Measurements from ENCODE around the gene OR5D13.
A peak's percentile ranks its signal among the peaks of the same experiment; 100 is the strongest.

The OR5D13 gene

GRCh38 chr11:55773138-55773537, at the start of gene OR5D13:
Gene OR5D13, plus strand, starts transcription at chr11:55773438. Its CDS starts 0 bp downstream, at chr11:55773438.
- DNase-seq = no peak

GRCh38 chr11:55726715-55727324, 46.4 kb upstream of the OR5D13 start:
- DNase-seq = peak; percentile 3

DNA sequence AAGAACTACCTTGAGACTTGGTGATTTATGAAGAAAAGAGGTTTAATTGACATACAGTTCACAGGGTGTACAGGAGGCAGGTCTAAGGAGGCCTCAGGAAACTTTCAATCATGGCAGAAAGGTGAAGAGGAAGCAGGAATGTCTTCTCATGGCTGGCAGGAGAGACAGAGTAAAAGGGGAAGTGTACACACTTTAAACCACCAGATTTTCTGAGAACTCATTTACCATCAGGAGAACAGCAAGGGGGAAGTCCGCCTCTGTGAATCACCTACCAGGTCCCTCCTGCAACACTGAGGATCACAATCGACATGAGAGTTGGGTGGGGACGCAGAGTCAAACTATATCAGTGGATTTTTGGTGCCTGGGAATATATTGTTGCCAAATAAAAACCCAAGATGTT, 40.3 kb upstream of the OR5D13 start:
- DNase-seq = no peak

- no peak for DNase-seq
Observed at GRCh38 chr11:55791606-55792005, 18.4 kb downstream of the OR5D13 start.

- no peak for DNase-seq
Observed at GRCh38 chr11:55793321-55793720, 20.1 kb downstream of the OR5D13 start.

DNA sequence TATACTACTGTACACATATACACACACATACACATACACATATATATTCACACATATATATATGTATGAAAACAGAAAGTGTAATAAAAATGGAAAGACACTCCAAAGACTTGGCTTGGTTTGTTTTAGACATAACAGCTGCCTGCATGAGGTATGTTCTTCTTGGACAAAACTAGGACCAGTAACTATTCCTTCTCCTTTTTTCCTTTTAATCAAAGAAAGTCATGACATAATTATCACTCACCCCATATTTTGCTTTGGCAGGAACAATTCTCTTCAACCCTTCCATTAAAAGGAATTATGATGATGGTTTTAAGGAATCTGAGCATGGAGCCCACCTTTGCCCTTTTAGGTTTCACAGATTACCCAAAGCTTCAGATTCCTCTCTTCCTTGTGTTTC, 22.0 kb downstream of the OR5D13 start, which contains the start of gene OR5D14:
TSS of gene OR5D14 (plus strand) at position 301 of the 400 bp plus-strand sequence. CDS start at position 301, 0 bp downstream.
- DNase-seq = no peak

DNA sequence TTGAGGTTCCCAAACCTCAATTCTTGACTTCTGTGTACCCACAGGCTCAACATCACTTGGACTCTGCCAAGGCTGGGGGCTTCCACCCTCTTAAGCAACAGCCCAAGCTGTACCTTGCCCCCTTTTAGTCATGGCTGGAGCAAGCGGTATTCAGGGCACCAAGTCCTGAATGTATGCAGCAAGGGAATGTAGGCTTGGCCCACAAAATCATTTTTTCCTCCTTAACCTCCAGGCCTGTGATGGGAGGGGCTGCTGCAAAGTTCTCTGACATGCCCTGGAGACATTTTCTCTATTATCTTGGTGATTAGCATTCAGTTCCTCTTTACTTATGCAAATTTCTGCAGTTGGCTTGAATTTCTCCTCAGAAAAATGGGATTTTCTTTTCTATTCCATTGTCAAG, 33.0 kb downstream of the OR5D13 start:
- DNase-seq = no peak

- DNase-seq = no peak
Observed at GRCh38 chr11:55811067-55811466, 37.8 kb downstream of the OR5D13 start, which contains the start of gene OR5L1. Gene OR5L1, plus strand, starts transcription at chr11:55811367. Its CDS starts 100 bp downstream, at chr11:55811467.

DNA sequence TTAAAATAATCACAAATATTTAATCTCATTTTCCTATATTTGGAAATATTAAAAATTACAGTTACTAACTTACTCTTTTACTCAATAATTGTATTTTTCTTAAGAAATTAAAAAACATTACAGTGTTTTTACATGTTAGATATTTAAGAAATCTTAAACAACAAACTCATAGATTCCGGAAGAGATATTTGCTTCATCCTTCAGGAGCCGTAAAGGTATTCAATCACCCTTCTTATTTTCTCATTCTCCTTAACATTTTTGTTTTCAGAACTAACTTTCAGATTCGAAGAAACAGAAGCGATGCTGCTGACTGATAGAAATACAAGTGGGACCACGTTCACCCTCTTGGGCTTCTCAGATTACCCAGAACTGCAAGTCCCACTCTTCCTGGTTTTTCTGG, 46.1 kb downstream of the OR5D13 start, which contains the start of gene OR5D18:
TSS of gene OR5D18 (plus strand) at position 301 of the 400 bp plus-strand sequence. CDS start at position 301, 0 bp downstream.
- DNase-seq = no peak

Measured in activated CD4-positive, alpha-beta T cell treated with anti-CD3 and anti-CD28 coated beads, Interleukin-2, Interleukin-6, amounts not matched to agents 100 ng/mL and 50 ng/mL, durations not matched to agents 16 hours and 8 hours (primary cell).